GM13977 (cell line): ENCODE data around the gene IL6R.

Experiments
- DNase-seq: peaks from one replicate; pipeline ENCODE4 v3.0.0; 2012; ENCODE audit warnings: low spot score
- CTCF ChIP-seq: IDR thresholded peaks from 2 replicates; pipeline ENCODE4 v1.5.1; 2012; ENCODE audit warnings: mild to moderate bottlenecking, control low read depth; ENCODE audit not compliant: insufficient read depth; ENCODE audit errors: extremely low read depth, missing control alignments
- in situ Hi-C: fragments of 300-500 bp; cut with MboI; formaldehyde crosslinking; loops from one replicate; pipeline ENCODE4 v1.12.0; 2022; ENCODE audit warnings: low sequenced_read_pairs, low pct_unique_long_range_greater_than_20kb, mixed read lengths, inconsistent platforms; ENCODE audit not compliant: unreplicated experiment

Gene IL6R

GRCh38 chr1:154427173-154428139, 22.3 kb downstream of the IL6R start:
- no peak for DNase-seq
- in situ Hi-C loops, result no loop called here
- no peak for TF ChIP-seq CTCF

GRCh38 chr1:154429118-154429517, 24.0 kb downstream of the IL6R start:
- DNase-seq, result no peak
- no peak for TF ChIP-seq CTCF
- in situ Hi-C loops, result no loop called here

GRCh38 chr1:154429841-154430611, 24.9 kb downstream of the IL6R start:
- DNase-seq, result no peak
- no peak for TF ChIP-seq CTCF
- in situ Hi-C loops, result no loop called here

- no peak for DNase-seq
- no peak for TF ChIP-seq CTCF
- in situ Hi-C loops, result no loop called here
Measured at GRCh38 chr1:154430903-154431302, 25.8 kb downstream of the IL6R start.

- TF ChIP-seq CTCF, result no peak
- in situ Hi-C loops, result no loop called here
- DNase-seq, result no peak
Measured at GRCh38 chr1:154431586-154432373, 26.6 kb downstream of the IL6R start.

GRCh38 chr1:154433161-154433764, 28.1 kb downstream of the IL6R start:
- in situ Hi-C loops, result no loop called here
- no peak for DNase-seq
- TF ChIP-seq CTCF, result no peak
